Stomach (tissue), 4 donors: ENCODE measurements around the gene KCNK2.

ENCODE experiments used
- EP300 ChIP-seq: sonication (generic); formaldehyde crosslinking; IDR thresholded peaks from one replicate; pipeline ENCODE4 v1.6.1; 2017; ENCODE audit warnings: antibody characterized with exemption
- POLR2A ChIP-seq, 4 donors: fragments of 450-650 bp; IDR thresholded peaks; one replicate each; pipeline ENCODE4 v1.6.1; 2016; ENCODE audit warnings: antibody characterized with exemption in 4 of 4, control low read depth in 2 of 4, mild to moderate bottlenecking in 1 of 4, moderate library complexity in 1 of 4

DNA sequence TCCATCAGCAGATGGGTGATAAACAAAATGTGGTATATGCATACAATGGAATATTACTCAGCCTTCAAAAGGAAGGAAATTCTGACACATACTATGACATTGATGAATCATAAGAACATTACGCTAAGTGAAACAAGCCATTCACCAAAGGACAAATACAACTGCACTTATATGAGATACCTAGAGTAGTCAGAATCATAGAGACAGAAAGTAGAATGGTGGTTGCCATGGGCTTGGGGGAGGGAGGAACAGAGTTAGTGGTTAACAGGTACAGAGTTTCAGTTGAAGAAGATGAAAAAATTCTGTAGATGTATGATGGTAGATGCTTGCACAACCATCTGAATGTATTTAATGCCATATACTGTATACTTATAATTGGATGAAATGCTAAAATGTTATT lies 39.1 kb upstream of the KCNK2 start:
- TF ChIP-seq EP300 (no peak), POLR2A (IDR thresholded peaks at IDR 0.05) (no peak)
